ENCODE data around the gene PALS2. TPM values are rescaled to one million over a fixed set of nuclear protein-coding genes. Genes with fewer than 3 reads are reported as not detected.

The PALS2 gene
- total RNA-seq, 1 experiment from 2014 or later, result 42.4 TPM

DNA sequence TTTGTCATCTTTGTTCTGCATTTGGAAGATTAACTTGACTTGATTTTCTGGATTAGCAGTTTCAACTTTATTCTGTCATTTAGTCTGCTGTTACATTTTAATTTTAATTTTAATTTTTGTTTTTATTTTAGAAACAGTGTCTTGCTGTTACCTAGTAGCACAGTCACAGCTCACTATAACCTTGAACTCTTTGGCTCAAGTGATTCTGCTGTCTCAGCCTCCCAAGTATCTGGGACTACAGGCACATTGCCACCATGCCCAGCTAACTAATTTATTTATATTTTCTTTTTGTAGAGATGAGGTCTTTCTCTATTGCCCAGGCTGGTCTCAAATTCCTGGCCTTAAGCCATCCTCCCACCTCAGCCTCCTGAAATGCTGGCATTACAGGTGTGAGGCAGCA, 35.3 kb downstream of the PALS2 start:
- no peak overlapping the region for H3K4me3 ChIP-seq
- no peaks in the 10 kb centered on the region for H3K4me1 ChIP-seq (replicated peaks; ENCODE audit: insufficient read depth)
- peaks cover 78% of the 10 kb centered on the region for H3K79me2 ChIP-seq (ENCODE audit: low read depth)
- TF ChIP-seq CTCF (conservative IDR thresholded peaks at IDR 0.05), result no peak
- TF ChIP-seq EZH2 (IDR thresholded peaks at IDR 0.05; ENCODE audit: low read depth), result no peak
- CTCF ChIA-PET, result no interaction called here
- H3K9me2 ChIP-seq (ENCODE audit: insufficient read depth), result peaks cover 4% of the 10 kb centered on the region; the same call in 1 of the 2 replicates
- peaks cover 5% of the 10 kb centered on the region; the same call in 1 of the 2 replicates for H3F3A ChIP-seq (ENCODE audit: insufficient read depth, low read depth)
- POLR2A ChIA-PET (ENCODE audit: unreplicated experiment), result no interaction called here
- intact Hi-C loops (cut with micrococcal nuclease; ENCODE audit: unreplicated experiment), result no loop called here
- H3K9me3 ChIP-seq (ENCODE audit: insufficient read depth, low read depth), result no peaks in the 10 kb centered on the region
- no peaks in the 10 kb centered on the region for H3K36me3 ChIP-seq (ENCODE audit: low read depth)
- no peak overlapping the region for H2AFZ ChIP-seq
- H3K4me2 ChIP-seq, result no peak overlapping the region
- no peaks in the 10 kb centered on the region for H3K27me3 ChIP-seq (ENCODE audit: insufficient read depth, low read depth)
- no peaks in the 10 kb centered on the region for H4K20me1 ChIP-seq (ENCODE audit: insufficient read depth)
- BruUV-seq (replicated peaks), result no TSS peak
- H3K27ac ChIP-seq, result no peak overlapping the region
- no peak for DNase-seq

GRCh38 chr7:24609059-24609458, 35.8 kb downstream of the PALS2 start:
- H3K4me3 ChIP-seq, result no peak overlapping the region
- intact Hi-C loops (cut with micrococcal nuclease; ENCODE audit: unreplicated experiment), result no loop called here
- CTCF ChIA-PET, result no interaction called here
- no peaks in the 10 kb centered on the region for H3K9me3 ChIP-seq (ENCODE audit: insufficient read depth, low read depth)
- peaks cover 80% of the 10 kb centered on the region for H3K79me2 ChIP-seq (ENCODE audit: low read depth)
- no peak overlapping the region for H3K4me2 ChIP-seq
- no peak for DNase-seq
- H3K4me1 ChIP-seq (replicated peaks; ENCODE audit: insufficient read depth), result no peaks in the 10 kb centered on the region
- H3K9me2 ChIP-seq (ENCODE audit: insufficient read depth), result peaks cover 4% of the 10 kb centered on the region; the same call in 1 of the 2 replicates
- no peaks in the 10 kb centered on the region for H3K27me3 ChIP-seq (ENCODE audit: insufficient read depth, low read depth)
- no TSS peak for BruUV-seq (replicated peaks)
- TF ChIP-seq EZH2 (IDR thresholded peaks at IDR 0.05; ENCODE audit: low read depth) (no peak), CTCF (conservative IDR thresholded peaks at IDR 0.05) (no peak)
- H3F3A ChIP-seq (ENCODE audit: insufficient read depth, low read depth), result peaks cover 5% of the 10 kb centered on the region; the same call in 1 of the 2 replicates
- no peak overlapping the region for H3K27ac ChIP-seq
- POLR2A ChIA-PET (ENCODE audit: unreplicated experiment), result no interaction called here
- no peak overlapping the region for H2AFZ ChIP-seq
- H4K20me1 ChIP-seq (ENCODE audit: insufficient read depth), result no peaks in the 10 kb centered on the region
- H3K36me3 ChIP-seq (ENCODE audit: low read depth), result no peaks in the 10 kb centered on the region

- no TSS peak for BruUV-seq (replicated peaks)
- Histone ChIP-seq H4K20me1 (ENCODE audit: insufficient read depth) (no peaks in the 10 kb centered on the region), H3K27me3 (ENCODE audit: insufficient read depth, low read depth) (no peaks in the 10 kb centered on the region), H2AFZ (no peak overlapping the region), H3K9me3 (ENCODE audit: insufficient read depth, low read depth) (no peaks in the 10 kb centered on the region), H3K36me3 (ENCODE audit: low read depth) (no peaks in the 10 kb centered on the region), H3F3A (ENCODE audit: insufficient read depth, low read depth) (peaks cover 5% of the 10 kb centered on the region; the same call in 1 of the 2 replicates), H3K4me2 (no peak overlapping the region), H3K79me2 (ENCODE audit: low read depth) (peaks cover 84% of the 10 kb centered on the region), H3K4me1 (replicated peaks; ENCODE audit: insufficient read depth) (no peaks in the 10 kb centered on the region), H3K27ac (no peak overlapping the region), H3K4me3 (no peak overlapping the region), H3K9me2 (ENCODE audit: insufficient read depth) (peaks cover 4% of the 10 kb centered on the region; the same call in 1 of the 2 replicates)
- ChIA-PET POLR2A (ENCODE audit: unreplicated experiment) (no interaction called here), CTCF (no interaction called here)
- no peak for DNase-seq
- no peak for TF ChIP-seq EZH2 (IDR thresholded peaks at IDR 0.05; ENCODE audit: low read depth)
- no peak for TF ChIP-seq CTCF (conservative IDR thresholded peaks at IDR 0.05)
- intact Hi-C loops (cut with micrococcal nuclease; ENCODE audit: unreplicated experiment), result no loop called here
Observed at GRCh38 chr7:24609570-24609969, 36.3 kb downstream of the PALS2 start.

Data from PC-9 (cell line).